Gastroesophageal sphincter (tissue), 3 donors: ENCODE data around the gene VSX2.

Experiments
- POLR2A ChIP-seq, 2 donors: fragments of 450-650 bp; IDR thresholded peaks; one replicate each; pipeline ENCODE4 v1.6.1; 2017; ENCODE audit warnings: antibody characterized with exemption in 2 of 2, mild to moderate bottlenecking in 2 of 2, moderate library complexity in 1 of 2
- POLR2AphosphoS5 ChIP-seq: sonication (generic); formaldehyde crosslinking; IDR thresholded peaks from one replicate; pipeline ENCODE4 v1.6.1; 2017; ENCODE audit warnings: antibody characterized with exemption
- TF ChIP-seq, protein P1 (sequence below), 4 experiments: fragments of 200-600 bp in 2 of 4; fragments of 450-650 bp in 2 of 4; sonication (generic) in 1 of 4; IDR thresholded peaks; one replicate each; pipeline ENCODE4 v1.5.1; 2017 to 2019; ENCODE audit warnings: antibody characterized with exemption in 4 of 4, mild to moderate bottlenecking in 2 of 4, moderate library complexity in 2 of 4

DNA sequence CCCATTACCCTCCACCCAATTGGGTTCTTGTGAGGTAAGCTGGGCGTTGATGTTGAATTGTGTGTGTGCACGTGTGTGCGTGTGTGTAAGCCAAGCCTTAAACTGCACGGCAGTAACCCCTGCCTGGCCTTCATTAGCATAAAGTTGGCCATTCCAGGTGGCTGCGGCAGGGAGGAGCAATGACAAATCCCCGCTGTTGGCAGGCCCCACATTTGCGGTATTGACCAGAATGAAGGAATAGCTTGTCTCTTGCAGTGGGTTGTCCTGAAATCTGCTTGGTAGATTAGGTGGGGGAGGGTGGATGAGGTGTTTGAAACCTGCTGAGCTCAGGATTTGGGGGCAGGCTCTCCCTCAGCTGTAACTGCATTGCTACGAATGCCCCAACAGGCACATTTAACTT lies 7.3 kb downstream of the VSX2 start:
- TF ChIP-seq, protein P1, sequence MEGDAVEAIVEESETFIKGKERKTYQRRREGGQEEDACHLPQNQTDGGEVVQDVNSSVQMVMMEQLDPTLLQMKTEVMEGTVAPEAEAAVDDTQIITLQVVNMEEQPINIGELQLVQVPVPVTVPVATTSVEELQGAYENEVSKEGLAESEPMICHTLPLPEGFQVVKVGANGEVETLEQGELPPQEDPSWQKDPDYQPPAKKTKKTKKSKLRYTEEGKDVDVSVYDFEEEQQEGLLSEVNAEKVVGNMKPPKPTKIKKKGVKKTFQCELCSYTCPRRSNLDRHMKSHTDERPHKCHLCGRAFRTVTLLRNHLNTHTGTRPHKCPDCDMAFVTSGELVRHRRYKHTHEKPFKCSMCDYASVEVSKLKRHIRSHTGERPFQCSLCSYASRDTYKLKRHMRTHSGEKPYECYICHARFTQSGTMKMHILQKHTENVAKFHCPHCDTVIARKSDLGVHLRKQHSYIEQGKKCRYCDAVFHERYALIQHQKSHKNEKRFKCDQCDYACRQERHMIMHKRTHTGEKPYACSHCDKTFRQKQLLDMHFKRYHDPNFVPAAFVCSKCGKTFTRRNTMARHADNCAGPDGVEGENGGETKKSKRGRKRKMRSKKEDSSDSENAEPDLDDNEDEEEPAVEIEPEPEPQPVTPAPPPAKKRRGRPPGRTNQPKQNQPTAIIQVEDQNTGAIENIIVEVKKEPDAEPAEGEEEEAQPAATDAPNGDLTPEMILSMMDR (IDR thresholded peaks at IDR 0.05) = no peak
- TF ChIP-seq POLR2AphosphoS5 (no peak), POLR2A (IDR thresholded peaks at IDR 0.05) (no peak)
